GM15510 (cell line): Measurements from ENCODE around the gene TMEM108.

Experiments used
- POLR2A ChIP-seq: IDR thresholded peaks from 3 replicates; pipeline ENCODE4 v1.6.1; 2011; ENCODE audit warnings: borderline replicate concordance; ENCODE audit not compliant: insufficient read length; ENCODE audit errors: extremely low read depth

The TMEM108 gene

DNA sequence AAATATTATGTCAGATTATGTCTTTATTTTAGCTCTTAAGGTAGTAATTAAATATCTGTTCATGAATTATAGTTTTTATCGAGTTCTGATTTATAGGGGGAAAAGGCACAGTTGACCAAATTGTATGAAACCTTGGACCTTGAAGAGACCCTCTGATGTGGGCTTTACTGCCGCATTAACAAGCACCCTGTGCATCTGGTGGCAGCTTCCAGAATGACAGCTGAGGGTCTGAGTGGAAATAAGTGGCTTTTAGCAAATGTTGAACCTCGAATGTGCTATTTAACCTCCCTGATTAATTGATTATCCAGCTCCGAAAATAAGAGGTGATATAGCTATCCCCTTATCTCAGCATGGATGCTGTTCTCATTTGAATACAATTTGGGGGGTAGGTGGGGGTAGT, 87.0 kb downstream of the TMEM108 start:
- TF ChIP-seq POLR2A: no peak

DNA sequence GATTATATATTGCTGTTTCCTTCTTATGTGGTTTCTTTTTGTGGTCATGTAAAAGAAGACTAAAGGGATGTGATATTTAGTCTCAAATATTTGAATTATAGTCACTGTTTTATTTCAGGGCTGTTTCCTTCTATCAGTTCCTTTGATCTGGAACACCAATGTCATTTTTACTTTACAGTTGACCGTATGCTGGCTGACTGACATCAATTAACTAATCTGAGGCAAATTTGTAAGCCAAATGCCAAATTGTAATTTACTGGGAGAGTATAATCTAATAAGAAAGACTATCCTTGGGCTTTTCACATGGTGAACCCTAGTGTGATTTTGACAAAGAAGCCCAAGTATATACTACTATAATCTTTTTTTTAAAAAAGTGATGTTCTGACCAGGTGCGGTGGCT, 87.6 kb downstream of the TMEM108 start:
- TF ChIP-seq POLR2A: no peak

DNA sequence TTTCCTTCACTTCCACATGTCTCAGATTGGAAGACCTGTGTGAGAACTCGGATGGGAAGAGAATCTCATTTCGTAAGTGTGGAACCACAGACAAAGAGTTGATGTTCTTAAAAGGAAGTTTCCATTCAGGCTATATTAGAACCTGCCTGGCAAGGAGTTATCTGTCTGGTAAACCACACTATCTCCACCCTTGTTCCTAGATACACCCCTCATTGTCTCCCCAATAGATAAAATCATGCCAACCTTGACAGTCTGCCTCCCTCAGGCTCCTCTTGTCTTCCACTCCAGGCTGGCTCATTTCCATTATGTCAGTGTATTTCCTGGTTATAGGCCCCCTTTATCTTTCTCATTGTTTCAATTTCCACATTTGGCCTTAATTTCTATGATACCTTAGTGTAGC, 89.2 kb downstream of the TMEM108 start:
- TF ChIP-seq POLR2A: no peak

DNA sequence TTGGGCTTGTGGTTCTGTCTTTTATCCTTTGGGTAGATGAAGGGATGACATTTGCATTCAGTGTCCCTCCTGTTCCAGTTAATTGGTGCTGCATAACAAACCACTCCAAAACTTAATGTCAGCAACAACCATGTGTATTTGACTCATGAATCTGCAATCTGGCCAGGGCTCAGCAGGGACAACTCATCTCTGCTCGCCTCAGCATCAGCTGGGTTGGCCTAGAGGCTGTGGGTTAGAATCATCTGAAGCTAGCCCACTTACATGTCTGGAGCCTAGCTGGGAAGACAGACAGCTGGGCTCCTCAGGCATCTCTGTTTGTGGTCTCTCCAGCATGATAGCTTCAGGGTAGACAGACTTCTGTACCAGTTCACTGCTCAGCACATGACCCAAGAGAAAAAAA, 92.0 kb downstream of the TMEM108 start:
- TF ChIP-seq POLR2A: no peak

DNA sequence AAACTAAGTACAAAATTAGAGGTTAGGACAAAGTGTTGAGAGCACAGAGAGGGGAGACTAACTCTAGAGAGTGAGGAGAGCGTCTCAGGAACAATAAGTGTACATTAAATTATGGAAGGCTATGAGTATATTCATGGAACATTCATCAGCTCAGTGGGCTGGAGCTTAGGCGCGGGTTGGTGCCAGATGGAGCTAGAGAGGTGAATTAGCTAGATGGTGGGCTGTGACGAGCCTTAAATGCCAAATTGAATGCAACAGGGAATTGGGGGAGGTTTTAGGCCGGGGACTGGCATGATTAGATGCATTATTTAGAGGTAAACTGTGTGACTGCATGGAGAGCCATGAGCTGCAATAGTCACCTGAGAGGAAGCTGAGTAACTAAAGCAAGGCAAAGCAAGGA, 97.1 kb downstream of the TMEM108 start:
- no peak for TF ChIP-seq POLR2A

DNA sequence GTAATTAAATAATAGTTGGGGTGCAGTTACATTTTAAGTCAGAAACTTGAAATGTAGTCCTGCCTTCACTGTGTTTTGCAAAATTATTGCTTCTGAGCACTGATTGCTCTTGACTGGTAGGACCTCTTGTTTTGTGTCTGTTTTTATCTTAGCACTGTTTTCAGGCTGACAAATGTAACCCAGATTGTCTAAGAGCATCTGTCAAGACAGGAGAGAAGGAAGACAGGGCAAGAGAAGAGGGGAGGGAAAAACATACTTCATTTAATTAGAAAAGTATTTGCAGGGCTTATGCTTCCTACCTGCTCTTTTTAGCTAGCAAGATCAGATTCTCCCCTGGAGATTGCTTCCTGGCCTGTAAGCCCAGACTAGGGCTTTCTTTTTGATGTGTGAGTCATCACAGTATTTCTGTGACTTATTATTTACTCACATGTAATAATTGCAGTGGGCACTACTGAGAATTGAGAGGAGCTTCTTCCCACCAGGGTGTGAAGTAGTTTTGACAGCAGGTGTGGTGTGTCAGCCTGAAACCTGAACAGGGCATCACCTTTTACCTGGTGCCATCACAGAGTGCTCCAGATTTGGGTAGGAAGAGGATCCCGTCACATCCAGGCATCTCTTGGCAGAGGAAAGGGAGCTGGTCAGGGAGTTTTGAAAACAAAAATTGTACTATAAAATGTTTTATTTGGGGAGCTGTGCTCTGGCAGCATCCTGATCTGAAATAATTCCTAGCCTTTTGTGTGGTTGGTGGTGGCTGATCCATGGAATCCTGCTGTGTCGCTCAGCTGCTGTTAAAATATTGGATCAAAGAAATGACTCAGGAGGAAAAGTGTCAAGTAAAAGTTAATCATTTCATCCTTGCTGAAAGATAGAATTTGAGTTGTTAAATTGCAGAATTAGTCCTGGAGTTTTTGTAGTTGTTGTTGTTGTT, 98.2 kb downstream of the TMEM108 start:
- TF ChIP-seq POLR2A: no peak

DNA sequence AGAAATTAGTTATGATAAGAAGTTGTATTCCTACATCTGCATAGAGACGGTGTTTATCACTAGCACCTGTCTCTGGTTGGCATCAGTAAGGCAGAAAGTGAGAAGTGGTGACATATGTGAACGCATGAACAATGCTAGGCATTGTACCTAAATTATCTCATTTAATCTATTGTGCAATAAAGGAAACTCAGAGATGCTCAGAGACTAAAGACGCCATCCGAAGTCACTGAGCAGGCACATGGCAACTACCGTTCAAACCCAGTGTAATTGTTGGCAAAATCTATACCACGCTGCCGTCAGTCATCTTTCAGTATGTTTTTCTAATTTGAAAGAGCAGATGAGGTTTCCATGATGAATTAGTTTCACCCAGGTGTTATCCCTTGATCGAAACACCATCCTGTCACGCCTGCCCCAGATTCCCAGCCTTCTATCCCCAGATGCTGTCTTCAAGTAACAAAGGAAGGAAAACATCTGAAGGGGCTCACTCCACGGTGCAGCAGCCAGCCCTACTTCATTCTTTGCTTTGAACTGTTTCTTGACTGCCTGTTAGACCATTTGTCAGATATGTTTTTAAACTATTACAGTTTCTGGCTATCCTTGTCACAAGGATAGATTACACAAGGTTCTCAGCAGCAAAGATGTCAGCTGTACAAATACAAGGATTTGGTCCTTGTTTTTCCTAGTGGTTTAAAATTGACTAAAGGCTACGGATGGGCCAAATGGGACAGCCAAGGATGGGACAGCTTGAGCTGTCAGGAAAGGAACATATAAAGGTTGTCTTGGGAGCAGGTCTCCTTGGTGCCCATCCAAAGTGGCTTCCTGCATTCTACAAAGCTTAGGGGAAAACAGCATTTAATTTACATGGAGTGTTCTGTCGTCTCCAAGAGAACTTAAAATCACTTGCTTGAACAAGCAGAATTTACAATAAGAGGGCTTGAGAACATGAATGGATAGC, 99.1 kb downstream of the TMEM108 start:
- TF ChIP-seq POLR2A: no peak

DNA sequence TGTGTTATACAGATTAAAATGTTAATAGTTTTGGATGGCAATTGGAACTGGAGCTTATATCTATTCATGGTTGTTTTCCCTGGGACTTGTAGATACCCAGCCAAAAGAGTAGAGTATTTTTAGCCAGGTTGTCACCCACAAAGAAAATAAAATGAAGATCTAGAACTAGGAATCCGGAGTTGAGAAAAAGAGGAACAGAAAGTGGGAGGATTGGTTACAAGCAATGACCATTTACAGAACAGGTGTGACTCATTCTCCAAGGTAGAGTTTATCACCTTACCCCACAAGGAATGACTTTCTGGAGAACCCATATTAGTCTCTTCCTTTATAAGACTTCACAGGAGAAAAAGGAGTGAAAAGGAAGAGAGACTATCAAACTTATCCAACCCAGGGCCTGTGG, 99.8 kb downstream of the TMEM108 start:
- no peak for TF ChIP-seq POLR2A

DNA sequence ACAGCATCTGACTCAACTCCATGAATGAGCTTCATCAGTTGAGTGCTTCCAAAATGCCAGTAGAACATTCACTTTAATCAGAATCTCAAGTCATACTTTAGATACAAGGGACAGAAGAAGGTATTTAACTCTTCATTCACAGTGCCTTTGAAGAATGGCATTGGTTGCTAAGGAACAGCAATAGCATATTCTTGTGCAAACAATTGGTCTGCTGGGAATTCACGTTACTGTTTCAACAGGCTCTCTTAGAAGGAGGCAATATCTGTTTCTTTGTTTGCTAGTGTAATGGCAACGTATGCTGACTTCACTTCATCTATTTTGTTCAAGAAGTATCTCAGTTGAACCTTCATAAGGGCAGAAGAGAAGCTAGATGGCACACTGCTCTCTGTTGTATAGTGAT, 113.9 kb downstream of the TMEM108 start:
- no peak for TF ChIP-seq POLR2A

DNA sequence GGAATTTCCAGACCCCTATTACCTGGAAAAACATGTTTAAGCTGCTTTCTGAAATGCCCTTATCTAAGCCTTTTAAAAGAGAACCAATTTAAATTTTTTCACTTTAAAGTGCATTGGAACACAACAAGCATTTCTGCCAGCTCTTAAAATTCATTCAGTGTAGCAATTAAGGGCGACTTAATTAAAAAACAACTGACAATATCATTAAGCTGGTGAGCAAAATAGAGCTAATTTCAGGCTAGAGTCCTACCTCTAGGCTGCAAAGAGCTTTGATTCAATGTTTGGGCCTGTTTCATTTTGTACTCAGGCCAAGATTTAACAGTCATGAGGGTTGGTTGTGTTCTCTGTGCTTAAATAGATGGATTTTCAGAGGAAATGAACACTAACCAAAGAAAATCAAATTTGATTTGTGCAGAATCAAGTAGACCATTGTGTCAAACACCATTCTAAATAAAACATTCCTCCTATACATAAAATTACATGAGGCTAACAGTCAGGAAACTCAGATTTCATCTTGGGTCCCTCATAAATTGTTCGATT, 114.6 kb downstream of the TMEM108 start:
- no peak for TF ChIP-seq POLR2A

DNA sequence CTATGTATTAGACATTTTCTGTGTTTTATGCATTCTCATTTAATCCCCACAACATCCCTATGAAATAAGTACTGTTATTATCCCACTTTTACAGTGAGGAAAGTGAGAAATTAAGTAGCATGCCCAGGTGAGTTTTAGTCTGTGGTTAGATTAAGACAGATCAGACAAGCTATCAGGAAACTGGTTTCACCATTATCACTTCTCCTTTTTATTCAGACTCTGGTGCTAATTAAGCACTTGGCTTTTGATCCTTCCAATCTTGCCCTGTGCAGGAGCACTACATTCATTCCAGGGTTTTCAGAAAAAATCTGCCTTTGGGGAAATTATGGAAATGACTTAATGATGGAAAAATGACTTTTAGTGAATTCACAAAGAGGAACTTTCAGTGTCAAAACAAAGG, 115.2 kb downstream of the TMEM108 start:
- no peak for TF ChIP-seq POLR2A

DNA sequence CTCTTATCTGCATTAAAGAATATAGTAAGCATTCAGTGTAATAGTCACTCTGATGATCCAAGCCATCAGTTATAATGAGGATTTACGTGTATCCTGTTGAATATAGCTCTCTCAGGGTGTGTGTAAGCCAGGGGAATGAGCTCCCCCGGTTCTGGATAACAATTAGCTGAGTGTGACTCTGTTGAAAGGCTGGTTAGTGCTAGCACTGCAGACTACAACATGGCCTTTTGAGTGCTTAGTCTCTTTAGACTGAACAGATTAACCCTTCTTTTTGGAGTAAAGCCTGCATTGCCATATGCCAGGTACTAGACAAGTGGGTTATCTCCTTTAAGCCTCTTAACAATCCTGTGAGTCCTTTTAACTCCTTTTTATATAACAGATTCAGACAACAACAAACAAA, 119.5 kb downstream of the TMEM108 start:
- TF ChIP-seq POLR2A: no peak

DNA sequence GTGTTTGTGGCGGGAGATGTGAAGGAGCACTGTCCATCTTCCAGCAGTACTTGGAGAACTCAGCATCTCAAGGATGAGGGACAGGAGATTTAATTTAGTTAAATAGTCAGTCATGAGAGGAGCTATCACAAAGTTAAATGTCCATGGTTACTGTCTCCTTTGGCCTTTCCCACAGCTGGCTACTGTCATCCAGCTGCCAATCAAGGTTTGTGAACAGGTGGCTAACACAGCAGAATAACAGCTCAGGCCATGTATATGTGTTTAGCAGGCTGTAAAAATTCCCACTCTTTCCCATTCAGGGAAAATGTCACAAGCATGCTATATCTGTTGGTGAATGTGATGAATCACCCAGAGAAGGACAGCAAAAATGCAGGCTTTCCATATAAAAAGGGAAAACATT, 120.5 kb downstream of the TMEM108 start:
- no peak for TF ChIP-seq POLR2A

DNA sequence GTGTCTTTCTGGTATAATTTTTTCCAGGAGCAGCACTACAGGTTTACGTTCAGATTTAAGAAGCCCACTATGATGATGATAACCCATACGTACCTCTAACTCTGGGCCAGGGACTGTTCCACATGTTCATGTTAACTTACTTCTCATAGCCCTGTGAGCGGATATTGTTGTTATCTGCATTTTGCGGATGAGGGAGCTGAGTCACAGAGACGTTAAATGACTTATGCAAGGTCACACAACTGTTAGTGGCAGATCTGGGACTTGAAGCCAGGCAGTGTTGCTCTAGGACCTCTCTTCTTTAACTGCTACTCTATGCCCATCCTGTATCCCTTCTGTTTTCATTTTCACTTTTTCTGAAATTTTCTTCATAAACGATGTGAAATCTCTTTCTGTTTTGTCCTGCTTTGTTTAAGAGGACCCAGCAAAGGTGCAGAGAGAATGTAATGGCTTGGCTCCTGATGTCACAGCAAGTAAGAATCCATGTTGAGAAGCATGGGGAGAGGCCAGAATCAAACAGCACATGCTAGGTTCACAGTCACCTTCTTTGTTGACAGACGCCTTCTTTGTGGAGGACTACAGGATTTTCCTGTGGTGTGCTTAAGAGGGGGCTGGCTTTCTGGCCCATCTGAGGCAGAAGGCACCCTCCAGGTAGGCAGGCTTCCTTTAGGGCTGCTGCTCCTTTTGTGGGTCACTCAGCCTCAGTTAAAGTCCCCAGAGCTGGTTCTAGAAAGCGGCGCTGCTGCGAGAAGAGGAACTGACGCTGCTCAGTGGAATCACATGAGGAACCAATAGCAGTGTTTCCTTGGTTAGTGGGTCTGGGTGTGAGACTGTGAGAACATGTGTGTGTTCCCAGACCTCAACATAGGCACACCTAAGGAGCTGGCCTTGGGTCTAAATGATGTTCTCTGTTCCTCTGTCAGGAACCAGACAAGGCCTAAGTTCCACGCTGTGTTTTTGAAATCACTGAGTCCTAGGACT, 121.6 kb downstream of the TMEM108 start:
- TF ChIP-seq POLR2A: no peak

DNA sequence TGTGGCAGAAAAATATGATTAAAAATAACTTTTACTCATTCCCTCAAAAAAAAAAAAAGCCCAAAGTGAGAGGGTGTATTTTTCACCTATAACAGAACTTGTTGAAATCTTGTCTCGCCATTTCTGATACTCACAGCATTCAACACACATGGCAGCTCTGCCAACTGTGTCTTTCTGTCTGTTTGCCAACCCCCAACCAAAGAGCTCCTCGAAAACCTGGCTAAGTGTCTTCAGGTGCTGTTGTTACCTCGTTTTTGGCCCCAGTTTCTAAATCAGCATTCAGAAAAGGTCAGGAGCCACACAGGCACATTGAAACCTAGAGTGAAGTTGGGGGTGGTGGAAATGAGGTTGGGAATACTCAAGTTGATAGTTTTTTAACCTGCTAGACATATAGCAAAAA, 123.5 kb downstream of the TMEM108 start:
- TF ChIP-seq POLR2A: no peak

DNA sequence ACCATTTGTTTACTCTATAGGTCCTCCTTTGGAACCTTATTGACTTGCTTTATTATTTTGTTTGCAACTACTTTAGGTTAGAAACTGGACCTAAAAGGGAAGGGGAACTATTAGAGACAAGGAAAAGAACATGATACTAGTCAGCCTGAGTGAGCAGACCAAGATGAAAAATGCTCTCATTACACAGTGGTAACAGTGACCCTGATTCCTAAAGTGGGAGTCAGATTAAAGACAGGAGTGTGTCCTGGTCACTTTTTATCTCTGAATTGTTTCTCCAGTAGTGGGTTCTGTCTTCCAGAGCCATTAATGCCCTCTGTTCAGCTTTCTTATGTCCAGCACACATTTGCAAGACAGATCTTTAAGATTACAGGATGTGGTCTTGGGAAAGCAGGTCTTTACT, 124.1 kb downstream of the TMEM108 start:
- no peak for TF ChIP-seq POLR2A
